Measurements from ENCODE around the gene KLHDC10. TPM values are rescaled to one million over a fixed set of nuclear protein-coding genes. Genes with fewer than 3 reads are reported as not detected.

KLHDC10 gene
- polyA plus RNA-seq, 2 of the 4 experiments (the other 2 are of a cell fraction): 25.7 to 35.0 TPM

- Histone ChIP-seq H3K4me3 (no peak overlapping the region), H3K4me2 (no peak overlapping the region), H3K9me3 (no peaks in the 10 kb centered on the region), H3K4me1 (peaks cover 9% of the 10 kb centered on the region; the same call in 2 of the 3 replicates), H3K27ac (no peak overlapping the region)
- CTCF ChIA-PET: interaction anchor here (0.6 to 2.5 kb wide), 9 partner anchors 12 to 736 kb away, joined by 3 to 8 read pairs (median 3); no protein-coding TSS in a partner anchor
- POLR2A ChIA-PET: interaction anchor here (0.5 kb wide), 1 partner anchor 94 kb away, joined by 3 read pairs; no protein-coding TSS in a partner anchor
- WGBS (ENCODE audit: missing lambda C conversion rate): 67% methylated on average over 4 of the region's 4 CpGs
- FAIRE-seq (no peak), ATAC-seq (no peak), DNase-seq (ENCODE audit: low read depth in 1 of 2, low spot score in 1 of 2) (no peak)
- no peak for TF ChIP-seq KDM1A (IDR thresholded peaks at IDR 0.05; ENCODE audit: low read depth)
- peak; percentile 39 for TF ChIP-seq CTCF (IDR thresholded peaks at IDR 0.05)
- TF ChIP-seq ZSCAN20 (CRISPR knock-in tag; IDR thresholded peaks at IDR 0.05): no peak
- no peak for TF ChIP-seq CBX8 (IDR thresholded peaks at IDR 0.05)
- TF ChIP-seq SMC3 (IDR thresholded peaks at IDR 0.05): peak; percentile 23; the same call in 1 of the 3 replicates
- peak; percentile 18 to 29; a peak in 1 of 5 replicates for TF ChIP-seq RAD21 (conservative IDR thresholded peaks at IDR 0.05 in 1 of 2, IDR thresholded peaks at IDR 0.05 in 1 of 2)
Observed at GRCh38 chr7:130096243-130096827, 26.0 kb downstream of the KLHDC10 start.

DNA sequence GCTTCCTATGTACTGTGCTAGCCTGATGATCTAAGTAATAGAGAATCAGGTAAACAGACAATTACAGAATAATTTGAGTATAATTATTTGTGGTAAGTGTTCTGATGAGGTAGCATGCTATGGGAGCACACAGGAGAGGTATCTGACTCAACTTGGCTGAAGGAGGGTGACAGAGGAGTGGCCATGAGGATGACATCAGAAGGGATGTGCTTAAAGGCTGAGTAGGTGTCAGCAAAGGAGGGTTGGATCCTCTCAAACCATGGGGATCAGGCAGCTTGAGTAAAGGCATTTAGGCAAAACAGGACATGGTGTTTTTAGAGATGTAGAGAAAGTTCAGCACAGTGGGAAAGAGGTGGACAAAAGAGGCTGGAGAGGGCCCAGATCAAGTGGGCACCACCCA lies 29.0 kb downstream of the KLHDC10 start:
- ATAC-seq (no peak), DNase-seq (ENCODE audit: low read depth in 1 of 2, low spot score in 1 of 2) (no peak), FAIRE-seq (no peak)
- ChIA-PET POLR2A (no interaction called here), CTCF (no interaction called here)
- TF ChIP-seq BHLHE40 (IDR thresholded peaks at IDR 0.05; ENCODE audit: low read depth, low read length) (no peak), ZSCAN20 (CRISPR knock-in tag; IDR thresholded peaks at IDR 0.05) (no peak), GATA3 (IDR thresholded peaks at IDR 0.05; ENCODE audit: borderline replicate concordance) (no peak), SREBF2 (IDR thresholded peaks at IDR 0.05) (no peak), TP53 (CRISPR knock-in tag; IDR thresholded peaks at IDR 0.05) (no peak), POLR2A (IDR thresholded peaks at IDR 0.05; ENCODE audit: low read length) (no peak), JUN (IDR thresholded peaks at IDR 0.05) (no peak), ATOH8 (CRISPR knock-in tag; IDR thresholded peaks at IDR 0.05; ENCODE audit: low read depth) (no peak), HOXB5 (CRISPR knock-in tag; IDR thresholded peaks at IDR 0.05) (no peak), ZNF302 (CRISPR knock-in tag; IDR thresholded peaks at IDR 0.05) (no peak)
- TF ChIP-seq, protein P1, sequence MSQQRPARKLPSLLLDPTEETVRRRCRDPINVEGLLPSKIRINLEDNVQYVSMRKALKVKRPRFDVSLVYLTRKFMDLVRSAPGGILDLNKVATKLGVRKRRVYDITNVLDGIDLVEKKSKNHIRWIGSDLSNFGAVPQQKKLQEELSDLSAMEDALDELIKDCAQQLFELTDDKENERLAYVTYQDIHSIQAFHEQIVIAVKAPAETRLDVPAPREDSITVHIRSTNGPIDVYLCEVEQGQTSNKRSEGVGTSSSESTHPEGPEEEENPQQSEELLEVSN (IDR thresholded peaks at IDR 0.05; ENCODE audit: borderline replicate concordance, low read depth): no peak
- TF ChIP-seq, protein P2, sequence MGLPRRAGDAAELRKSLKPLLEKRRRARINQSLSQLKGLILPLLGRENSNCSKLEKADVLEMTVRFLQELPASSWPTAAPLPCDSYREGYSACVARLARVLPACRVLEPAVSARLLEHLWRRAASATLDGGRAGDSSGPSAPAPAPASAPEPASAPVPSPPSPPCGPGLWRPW (IDR thresholded peaks at IDR 0.05): no peak
- Histone ChIP-seq H3K27ac (no peak overlapping the region), H3K4me2 (no peak overlapping the region), H3K9me3 (no peaks in the 10 kb centered on the region), H3K4me1 (peaks cover 9% of the 10 kb centered on the region; the same call in 2 of the 3 replicates), H3K4me3 (no peak overlapping the region)

DNA sequence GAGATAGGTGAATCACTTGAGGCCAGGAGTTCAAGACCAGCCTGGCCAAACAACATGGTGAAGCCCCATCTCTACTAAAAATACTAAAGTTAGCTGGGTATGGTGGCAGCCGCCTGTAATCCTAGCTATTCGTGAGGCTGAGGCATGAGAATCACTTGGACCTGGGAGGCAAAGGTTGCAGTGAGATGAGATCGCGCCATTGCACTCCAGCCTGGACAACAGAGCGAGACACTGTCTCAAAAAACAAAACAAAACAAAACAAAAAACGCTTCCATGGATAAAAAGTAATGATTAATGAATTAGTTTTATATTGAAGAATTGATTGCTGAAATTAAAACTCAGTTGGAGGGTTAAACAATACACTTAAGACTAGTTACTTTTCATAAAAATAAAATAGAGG lies 32.3 kb downstream of the KLHDC10 start:
- WGBS (ENCODE audit: missing lambda C conversion rate): 83% methylated on average over 6 of the region's 6 CpGs
- no peak overlapping the region for H3K4me3 ChIP-seq
- DNase-seq (ENCODE audit: low read depth in 1 of 2, low spot score in 1 of 2) (no peak), FAIRE-seq (no peak), ATAC-seq (no peak)
- ChIA-PET CTCF (interaction anchor here (1.0 kb wide), 1 partner anchor 730 kb away, joined by 3 read pairs; no protein-coding TSS in a partner anchor), POLR2A (no interaction called here)
- H3K4me1 ChIP-seq: no peaks in the 10 kb centered on the region
- H3K27ac ChIP-seq: no peak overlapping the region
- H3K4me2 ChIP-seq: no peak overlapping the region
- no peaks in the 10 kb centered on the region for H3K9me3 ChIP-seq
- TF ChIP-seq, protein P3, sequence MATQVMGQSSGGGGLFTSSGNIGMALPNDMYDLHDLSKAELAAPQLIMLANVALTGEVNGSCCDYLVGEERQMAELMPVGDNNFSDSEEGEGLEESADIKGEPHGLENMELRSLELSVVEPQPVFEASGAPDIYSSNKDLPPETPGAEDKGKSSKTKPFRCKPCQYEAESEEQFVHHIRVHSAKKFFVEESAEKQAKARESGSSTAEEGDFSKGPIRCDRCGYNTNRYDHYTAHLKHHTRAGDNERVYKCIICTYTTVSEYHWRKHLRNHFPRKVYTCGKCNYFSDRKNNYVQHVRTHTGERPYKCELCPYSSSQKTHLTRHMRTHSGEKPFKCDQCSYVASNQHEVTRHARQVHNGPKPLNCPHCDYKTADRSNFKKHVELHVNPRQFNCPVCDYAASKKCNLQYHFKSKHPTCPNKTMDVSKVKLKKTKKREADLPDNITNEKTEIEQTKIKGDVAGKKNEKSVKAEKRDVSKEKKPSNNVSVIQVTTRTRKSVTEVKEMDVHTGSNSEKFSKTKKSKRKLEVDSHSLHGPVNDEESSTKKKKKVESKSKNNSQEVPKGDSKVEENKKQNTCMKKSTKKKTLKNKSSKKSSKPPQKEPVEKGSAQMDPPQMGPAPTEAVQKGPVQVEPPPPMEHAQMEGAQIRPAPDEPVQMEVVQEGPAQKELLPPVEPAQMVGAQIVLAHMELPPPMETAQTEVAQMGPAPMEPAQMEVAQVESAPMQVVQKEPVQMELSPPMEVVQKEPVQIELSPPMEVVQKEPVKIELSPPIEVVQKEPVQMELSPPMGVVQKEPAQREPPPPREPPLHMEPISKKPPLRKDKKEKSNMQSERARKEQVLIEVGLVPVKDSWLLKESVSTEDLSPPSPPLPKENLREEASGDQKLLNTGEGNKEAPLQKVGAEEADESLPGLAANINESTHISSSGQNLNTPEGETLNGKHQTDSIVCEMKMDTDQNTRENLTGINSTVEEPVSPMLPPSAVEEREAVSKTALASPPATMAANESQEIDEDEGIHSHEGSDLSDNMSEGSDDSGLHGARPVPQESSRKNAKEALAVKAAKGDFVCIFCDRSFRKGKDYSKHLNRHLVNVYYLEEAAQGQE (IDR thresholded peaks at IDR 0.05): no peak
- TF ChIP-seq KDM1A (IDR thresholded peaks at IDR 0.05; ENCODE audit: low read depth) (no peak), TFCP2L1 (CRISPR knock-in tag; IDR thresholded peaks at IDR 0.05) (no peak), ZC3H11A (IDR thresholded peaks at IDR 0.05) (no peak), ESRRA (IDR thresholded peaks at IDR 0.05; ENCODE audit: borderline replicate concordance, low read length) (no peak), MYC (IDR thresholded peaks at IDR 0.05; ENCODE audit: borderline replicate concordance, low read length) (no peak), CBX8 (IDR thresholded peaks at IDR 0.05) (no peak), ZNF302 (CRISPR knock-in tag; IDR thresholded peaks at IDR 0.05) (no peak), RCOR1 (IDR thresholded peaks at IDR 0.05; ENCODE audit: low read depth, low read length) (no peak), EP300 (IDR thresholded peaks at IDR 0.05) (no peak), CHD4 (IDR thresholded peaks at IDR 0.05; ENCODE audit: borderline replicate concordance) (no peak)
- TF ChIP-seq, protein P4, sequence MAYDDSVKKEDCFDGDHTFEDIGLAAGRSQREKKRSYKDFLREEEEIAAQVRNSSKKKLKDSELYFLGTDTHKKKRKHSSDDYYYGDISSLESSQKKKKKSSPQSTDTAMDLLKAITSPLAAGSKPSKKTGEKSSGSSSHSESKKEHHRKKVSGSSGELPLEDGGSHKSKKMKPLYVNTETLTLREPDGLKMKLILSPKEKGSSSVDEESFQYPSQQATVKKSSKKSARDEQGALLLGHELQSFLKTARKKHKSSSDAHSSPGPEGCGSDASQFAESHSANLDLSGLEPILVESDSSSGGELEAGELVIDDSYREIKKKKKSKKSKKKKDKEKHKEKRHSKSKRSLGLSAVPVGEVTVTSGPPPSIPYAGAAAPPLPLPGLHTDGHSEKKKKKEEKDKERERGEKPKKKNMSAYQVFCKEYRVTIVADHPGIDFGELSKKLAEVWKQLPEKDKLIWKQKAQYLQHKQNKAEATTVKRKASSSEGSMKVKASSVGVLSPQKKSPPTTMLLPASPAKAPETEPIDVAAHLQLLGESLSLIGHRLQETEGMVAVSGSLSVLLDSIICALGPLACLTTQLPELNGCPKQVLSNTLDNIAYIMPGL (CRISPR knock-in tag; IDR thresholded peaks at IDR 0.05; ENCODE audit: borderline replicate concordance): no peak

Data from A549 (cell line).